NCI-H128 (cell line): ENCODE results near the gene SIRPA.

ENCODE experiments used
- DNase-seq: peaks from one replicate; lab custom pipeline; 2025; ENCODE audit not compliant: unreplicated experiment; lab: John Stamatoyannopoulos, UW

SIRPA gene

DNA sequence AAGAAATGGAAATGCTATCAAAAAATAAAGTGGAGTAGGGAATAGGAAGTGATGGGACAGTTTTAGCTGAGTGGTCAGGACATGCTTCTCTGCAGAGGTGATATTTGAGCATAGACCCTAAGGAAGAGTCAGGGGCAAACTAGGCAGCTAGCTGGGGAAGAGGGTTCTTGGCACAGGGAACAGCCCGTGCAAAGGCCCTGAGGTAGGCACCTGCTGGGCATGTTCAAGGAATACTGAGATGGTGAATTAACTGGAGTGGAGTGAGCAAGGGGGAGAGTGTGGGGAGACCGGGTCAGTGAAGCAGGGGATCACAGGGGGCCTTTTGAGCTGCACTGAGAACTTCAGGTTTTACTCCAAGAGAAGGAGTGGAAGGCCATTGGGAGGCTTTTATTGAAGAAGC, 7.5 kb upstream of the SIRPA start:
- DNase-seq = no peak

DNA sequence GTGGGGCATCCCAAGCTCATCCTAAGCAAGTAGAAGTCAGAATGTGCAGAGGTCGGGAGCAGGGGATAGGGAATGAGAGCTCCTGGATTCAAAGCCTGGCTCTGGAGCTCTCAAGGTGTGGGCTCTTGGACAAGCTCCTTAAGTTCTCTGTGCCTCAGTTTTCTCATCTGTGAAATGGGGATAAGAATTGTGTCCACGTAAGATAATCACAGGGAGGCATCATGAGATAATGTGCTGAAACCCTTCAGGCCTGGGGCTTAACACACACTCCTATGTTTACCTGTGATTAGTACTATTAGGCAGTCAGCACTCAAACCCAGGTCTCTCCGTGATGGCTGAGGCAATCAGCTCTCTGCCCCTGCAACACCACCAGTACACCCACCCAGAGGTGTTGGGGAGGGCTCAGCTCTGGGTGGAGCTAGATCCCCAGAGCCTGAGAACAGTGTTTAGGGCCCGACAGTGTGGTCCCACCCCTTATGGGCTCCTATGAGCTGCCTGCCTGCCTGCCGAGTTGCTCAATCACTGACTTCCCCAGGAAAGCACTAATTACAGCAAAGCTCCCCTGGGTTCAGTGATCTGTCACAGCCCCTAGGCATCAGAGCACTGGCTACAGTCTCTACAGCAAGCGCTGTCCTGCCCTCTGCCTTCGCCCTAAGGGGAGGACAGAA, 6.3 kb upstream of the SIRPA start:
- no peak for DNase-seq

DNA sequence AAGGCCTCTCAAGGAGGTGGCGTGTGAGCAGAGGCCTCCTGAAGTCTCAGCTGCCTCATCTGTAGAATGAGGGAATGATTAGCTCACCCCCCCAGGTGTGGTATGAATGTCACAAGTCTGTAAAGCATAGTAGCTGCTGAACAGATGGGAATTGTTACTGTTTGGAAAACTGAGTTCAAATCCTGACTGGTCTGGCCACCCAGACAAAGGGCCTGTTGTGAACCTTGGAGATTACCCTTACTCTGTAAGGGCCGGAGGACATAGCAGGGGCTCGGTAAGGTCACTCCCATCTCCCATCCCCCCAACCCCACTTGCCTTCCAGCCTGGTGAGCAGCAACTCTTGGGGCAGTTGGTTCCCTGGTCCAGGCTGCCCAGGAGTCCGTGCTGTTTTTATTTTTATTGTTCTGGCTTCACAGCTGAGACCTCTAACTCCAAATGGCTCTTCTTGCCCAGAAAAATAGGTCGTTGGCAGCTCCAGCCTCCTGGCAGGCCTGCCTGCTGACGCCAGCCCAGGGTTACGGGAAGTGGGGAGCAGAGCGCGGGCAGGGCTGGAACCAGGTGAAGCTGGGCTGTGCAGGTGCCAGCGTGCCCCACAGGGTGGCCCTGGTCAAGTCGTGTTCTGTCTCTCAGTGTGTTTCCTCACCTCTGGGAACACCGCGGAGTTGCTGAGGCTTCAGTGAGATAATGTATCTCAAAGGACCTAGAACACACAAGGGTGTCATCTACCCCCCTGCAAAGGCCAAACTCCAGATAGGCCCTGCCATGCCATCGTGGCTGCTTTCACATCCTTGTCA, 4.5 kb upstream of the SIRPA start:
- no peak for DNase-seq

DNA sequence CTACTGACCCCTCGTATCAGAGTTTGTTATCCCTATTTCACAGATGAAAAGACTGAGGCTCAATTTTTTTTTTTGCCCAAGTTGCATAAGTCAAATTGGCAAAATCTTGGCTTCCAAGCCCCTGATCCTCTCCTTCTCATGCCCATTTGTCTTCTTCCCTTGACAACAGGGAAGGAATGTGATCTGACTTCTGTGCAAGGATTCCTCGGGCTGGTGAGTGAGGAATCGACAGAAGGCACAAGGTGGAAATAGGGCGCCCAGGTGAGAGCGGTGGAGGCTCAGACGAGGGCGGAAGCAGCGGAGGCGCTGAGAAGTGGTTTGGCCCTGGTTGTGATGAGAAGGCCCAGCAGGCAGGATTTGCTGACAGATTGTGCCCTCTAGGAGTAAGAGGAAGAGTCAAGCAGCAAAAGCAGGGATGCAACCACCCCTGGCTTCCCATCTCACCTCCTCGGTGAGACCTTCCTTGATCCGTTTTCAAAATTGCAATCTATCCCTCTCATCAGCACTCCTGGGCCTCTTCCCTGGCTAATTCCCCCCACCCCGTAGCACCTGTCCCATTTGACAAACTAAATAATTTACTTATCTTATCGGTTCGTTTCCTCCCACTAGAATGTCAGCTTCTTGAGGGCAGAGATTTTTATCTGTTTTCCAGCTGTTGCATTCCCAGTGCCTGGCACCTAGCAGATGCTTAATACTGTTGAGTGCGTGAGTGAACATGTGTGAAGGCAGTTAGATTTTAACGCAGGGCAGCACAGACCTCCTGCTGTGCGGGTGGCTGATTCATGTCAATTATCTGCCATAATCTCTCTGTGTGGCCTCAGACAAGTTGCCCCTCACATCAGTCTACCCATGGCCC, 3.7 kb upstream of the SIRPA start:
- no peak for DNase-seq

DNA sequence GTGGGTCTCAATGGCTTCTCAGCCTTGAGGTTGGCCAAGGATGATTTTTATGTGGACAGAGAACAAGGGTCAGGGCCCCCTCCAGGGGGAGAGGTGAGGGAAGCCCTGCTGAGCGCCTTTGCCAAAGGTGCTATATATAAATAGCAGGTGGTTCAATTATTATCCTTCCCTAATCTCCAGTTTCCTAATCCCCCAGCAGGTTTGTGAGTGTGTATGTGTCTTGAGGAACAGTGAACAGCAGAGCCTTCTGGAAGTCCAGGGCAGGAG, 3.2 kb upstream of the SIRPA start:
- DNase-seq = no peak

DNA sequence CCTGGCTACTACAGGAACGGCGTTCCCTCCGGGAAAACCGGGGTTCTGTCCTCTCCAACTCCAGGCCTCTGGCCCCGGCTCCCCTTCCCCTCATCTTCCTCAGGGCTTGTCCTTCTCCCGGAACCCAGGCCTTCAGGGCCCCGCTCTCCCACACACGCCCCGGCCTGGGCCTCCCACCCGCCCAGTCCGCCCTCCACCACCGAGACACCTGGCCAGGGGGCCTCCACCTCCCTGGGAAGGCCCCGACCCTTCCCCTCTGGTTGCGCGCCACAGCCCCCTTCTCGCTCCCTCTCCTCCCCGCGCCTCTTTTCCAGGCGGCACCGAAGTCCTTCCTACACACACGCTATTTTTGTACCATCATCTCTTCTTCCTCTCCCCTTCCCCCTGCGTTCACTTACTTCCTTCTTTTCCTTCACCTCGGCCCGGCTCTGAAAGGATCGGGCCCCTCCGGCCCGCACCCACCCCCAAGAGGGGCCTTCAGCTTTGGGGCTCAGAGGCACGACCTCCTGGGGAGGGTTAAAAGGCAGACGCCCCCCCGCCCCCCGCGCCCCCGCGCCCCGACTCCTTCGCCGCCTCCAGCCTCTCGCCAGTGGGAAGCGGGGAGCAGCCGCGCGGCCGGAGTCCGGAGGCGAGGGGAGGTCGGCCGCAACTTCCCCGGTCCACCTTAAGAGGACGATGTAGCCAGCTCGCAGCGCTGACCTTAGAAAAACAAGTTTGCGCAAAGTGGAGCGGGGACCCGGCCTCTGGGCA, 1.3 kb upstream of the SIRPA start:
- no peak for DNase-seq

- DNase-seq = no peak
Observed at GRCh38 chr20:1894471-1894950, 696 bp upstream of the SIRPA start.

GRCh38 chr20:1895674-1896483, 672 bp downstream of the SIRPA start:
- no peak for DNase-seq

DNA sequence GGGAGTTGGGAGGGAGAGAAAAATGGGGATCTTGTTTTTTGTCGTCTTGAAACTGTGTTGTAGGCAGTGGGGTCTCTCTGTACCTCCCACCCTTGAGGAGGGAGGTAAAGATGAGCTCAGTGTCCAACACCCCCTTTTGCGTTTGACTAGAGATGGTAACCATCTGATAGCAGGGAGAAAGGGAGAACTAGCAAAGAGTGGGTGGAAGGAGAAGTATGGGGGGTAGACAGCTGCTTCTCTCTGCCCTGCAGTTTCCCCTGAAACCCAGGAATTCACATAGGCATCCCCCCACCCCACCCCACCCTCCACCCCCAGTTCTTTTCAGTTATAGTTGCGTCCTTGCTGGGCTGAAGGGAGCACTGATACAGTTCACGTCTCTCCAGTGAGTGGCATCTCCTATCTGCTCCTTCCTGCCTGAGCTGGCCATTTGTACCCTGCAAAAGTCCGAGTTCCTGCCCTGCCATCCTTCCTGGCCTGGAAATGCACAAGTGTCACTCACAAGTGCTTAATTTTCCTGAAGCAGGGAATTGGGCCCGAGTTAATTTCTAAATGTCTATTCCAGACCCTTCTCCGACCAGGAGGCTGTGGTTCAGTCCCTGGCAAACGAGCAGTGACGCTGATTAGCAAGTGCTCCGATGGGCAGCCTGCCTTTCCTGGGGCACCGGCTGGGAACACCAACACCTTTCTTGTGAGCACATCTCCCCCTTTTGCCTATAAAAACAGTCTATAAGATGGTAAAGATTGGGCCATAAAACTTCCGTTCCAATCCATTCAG, 1.5 kb downstream of the SIRPA start:
- DNase-seq = no peak

GRCh38 chr20:1897541-1897940, 2.3 kb downstream of the SIRPA start:
- DNase-seq = no peak

- no peak for DNase-seq
Observed at GRCh38 chr20:1897965-1898464, 2.8 kb downstream of the SIRPA start.

GRCh38 chr20:1898482-1899240, 3.5 kb downstream of the SIRPA start:
- no peak for DNase-seq

DNA sequence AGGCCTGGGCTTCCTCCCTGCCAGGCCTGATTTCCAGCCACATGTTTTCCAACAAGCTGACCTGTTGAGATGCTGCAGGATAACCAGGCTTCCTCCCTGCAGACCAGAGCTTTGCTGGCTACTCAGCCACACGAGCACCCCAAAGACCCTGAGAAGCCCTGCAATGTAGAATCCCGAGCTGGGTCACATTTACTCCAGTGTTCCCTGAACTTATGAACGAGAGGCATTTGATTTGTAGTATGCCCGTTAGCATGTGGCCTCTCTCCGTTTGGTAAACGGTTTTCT, 4.0 kb downstream of the SIRPA start:
- DNase-seq = no peak

DNA sequence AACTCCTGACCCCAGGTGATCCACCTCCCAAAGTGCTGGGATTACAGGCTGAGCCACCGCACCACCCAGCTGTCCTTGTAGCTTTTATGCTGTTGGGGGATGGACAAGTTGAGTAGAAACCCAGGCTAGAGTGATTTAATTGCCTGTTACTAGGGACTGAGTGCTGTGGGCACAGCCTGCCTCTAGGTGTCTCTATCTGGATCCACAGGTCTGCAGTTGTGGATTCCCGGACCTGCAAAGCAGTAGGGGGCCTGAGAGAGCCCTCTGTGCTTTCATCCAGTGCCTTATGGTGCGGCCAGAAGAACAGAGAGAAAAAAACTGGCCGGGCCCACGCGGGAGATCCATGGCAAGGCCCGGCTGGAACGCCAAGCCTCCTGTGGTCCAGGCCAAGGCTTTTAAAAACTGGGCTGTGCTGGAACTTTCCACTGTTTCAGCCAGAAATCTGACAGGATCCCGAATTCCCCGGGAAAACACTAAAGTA, 5.2 kb downstream of the SIRPA start:
- DNase-seq = no peak

GRCh38 chr20:1901704-1902103, 6.5 kb downstream of the SIRPA start:
- DNase-seq = no peak

DNA sequence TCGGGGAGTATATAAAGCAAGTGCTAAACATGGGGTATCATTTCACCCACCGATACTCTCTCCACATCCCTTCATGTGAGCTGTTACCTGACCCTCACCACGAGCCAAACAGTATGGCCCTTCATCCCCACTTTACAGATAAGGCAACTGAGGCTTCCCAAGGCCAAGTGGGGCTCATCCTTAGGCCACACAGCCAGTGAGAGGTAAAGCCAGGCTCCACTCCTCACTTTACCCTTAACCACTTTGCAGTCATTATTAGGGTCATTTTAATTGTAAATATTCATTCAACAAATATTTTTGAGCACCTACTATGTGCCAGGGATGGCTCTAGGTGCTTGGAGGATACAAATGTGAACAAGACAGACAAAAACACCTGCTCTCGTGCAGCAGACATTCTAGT, 7.0 kb downstream of the SIRPA start:
- DNase-seq = no peak

- no peak for DNase-seq
Observed at GRCh38 chr20:1904135-1904534, 8.9 kb downstream of the SIRPA start.

- DNase-seq = no peak
Observed at GRCh38 chr20:1905009-1905408, 9.8 kb downstream of the SIRPA start.

- DNase-seq = no peak
Observed at GRCh38 chr20:1905693-1906092, 10.5 kb downstream of the SIRPA start.
